Adrenal gland (tissue), 12 donors: ENCODE data around the gene EPSTI1. TPM values are rescaled to one million over a fixed set of nuclear protein-coding genes. Genes with fewer than 3 reads are reported as not detected.

Source experiments
- DNase-seq, 7 donors: peaks; one replicate each; pipeline ENCODE4 v3.0.0-alpha.2; 2019 to 2020
- H3K27ac ChIP-seq, 5 donors: fragments of 200-600 bp; sonication (generic) in 4 of 5; 1 replicate in 3 of 5; 2 replicates in 2 of 5; pipeline versions ENCODE4 v1.5.1 to v1.8.0; 2016 to 2020; ENCODE audit warnings: mild to moderate bottlenecking in 1 of 5
- H3K27me3 ChIP-seq: fragments of 200-600 bp; 2 replicates; pipeline ENCODE4 v1.8.0; 2021
- H3K36me3 ChIP-seq, 2 donors: fragments of 200-600 bp; replicated peaks in 1 of 2; 1 replicate in 1 of 2; 2 replicates in 1 of 2; pipeline versions ENCODE4 v1.5.1 to v1.8.0; 2018 to 2022
- H3K4me1 ChIP-seq, 2 donors: fragments of 200-600 bp; replicated peaks in 1 of 2; 1 replicate in 1 of 2; 2 replicates in 1 of 2; pipeline versions ENCODE4 v1.5.1 to v1.8.0; 2018 to 2021
- H3K4me3 ChIP-seq, 4 donors: fragments of 200-600 bp; sonication (generic) in 3 of 4; one replicate each; pipeline ENCODE4 v1.5.1; 2016 to 2018
- H3K9me3 ChIP-seq, 3 donors: fragments of 200-600 bp; sonication (generic) in 1 of 3; replicated peaks in 1 of 3; 1 replicate in 2 of 3; 2 replicates in 1 of 3; pipeline versions ENCODE4 v1.5.1 to v1.8.0; 2016 to 2021
- POLR2A ChIP-seq, 2 donors: fragments of 450-650 bp; IDR thresholded peaks; one replicate each; pipeline ENCODE4 v1.6.1; 2017; ENCODE audit warnings: antibody characterized with exemption in 2 of 2, mild to moderate bottlenecking in 2 of 2, moderate library complexity in 1 of 2
- WGBS, 4 donors: extraction: QIAGEN DNeasy Blood & Tissue Kit in 2 of 4; methylation state at CpG; one replicate each; pipeline versions ENCODE4 v1.1.5 to v1.1.7; 2013 to 2017; 5-methylcytosine and 5-hydroxymethylcytosine counted together
- intact Hi-C, 2 donors: fragments of 100-400 bp; cut with DNase I; formaldehyde crosslinking; loops; one replicate each; pipeline versions ENCODE4 v1.14.1 to v1.15.0; 2022 to 2023
- polyA plus RNA-seq, 3 donors: library from polyadenylated mRNA; stranded (reverse); fragments of 200-250 nt in 2 of 3; fragments of 350-450 nt in 1 of 3; fragmentation: Illumina TruSeq in 1 of 3; extraction: RNeasy Lipid Tissue Mini Kit (QIAGEN cat#74804) in 1 of 3; gene quantifications; one replicate each; pipeline ENCODE4 v1.2.3, GENCODE V29; 2013 to 2014
- total RNA-seq, 9 donors: library from RNA; depleted of rRNA in 4 of 9; stranded (reverse); fragments of >200 nt in 4 of 9; fragments of 120-200 nt in 1 of 9; fragmentation: NEBNext Ultra II Directional in 1 of 9; extraction: Animal tissue kit (Norgen Biotek cat#: 25700) in 1 of 9; gene quantifications; one replicate each; pipeline versions ENCODE4 v1.1.0 to v1.2.4, GENCODE V29; 2013 to 2023
- TF ChIP-seq, protein P1 (sequence below), 6 experiments: fragments of 450-650 bp in 4 of 6; fragments of 200-600 bp in 2 of 6; sonication (generic) in 1 of 6; IDR thresholded peaks; 1 replicate in 5 of 6; 2 replicates in 1 of 6; pipeline versions ENCODE4 v1.5.1 to v1.8.0; 2016 to 2021; ENCODE audit warnings: antibody characterized with exemption in 6 of 6, mild to moderate bottlenecking in 2 of 6, moderate library complexity in 1 of 6
- donor health status: healthy with polysubstance abuse.
- donor health status: Bipolar disorder and iron deficiency.
- donor health status: DM: yes; HTN: yes; CAD: no.
- donor health status: DM: no; HTN: no; CAD: no.
- donor health status: DM: no; HTN: no; CAD: no.
- donor health status: DM: yes; HTN: yes; CAD: no.

Gene EPSTI1
- total and polyA plus RNA-seq, 12 donors: 6.8 to 36.3 (median 10.2) TPM

DNA sequence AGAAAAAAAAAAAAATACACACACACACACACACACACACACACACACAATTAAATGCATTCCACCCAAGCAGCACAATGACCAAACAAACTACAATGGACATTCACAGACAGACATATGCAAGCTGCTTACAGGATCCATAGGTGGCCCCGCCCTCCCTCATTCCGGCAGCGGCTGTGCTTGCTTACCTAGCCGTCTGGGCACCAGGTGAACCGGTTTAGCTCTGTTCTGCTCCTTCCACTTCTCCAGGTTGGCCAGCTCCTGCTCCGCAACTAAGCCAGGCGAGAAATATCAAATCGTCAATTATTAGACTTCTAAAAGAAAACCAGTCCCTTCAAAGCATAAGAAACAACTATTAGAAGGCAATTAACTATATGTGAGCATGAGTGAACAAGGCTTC lies 23.1 kb downstream of the EPSTI1 start:
- TF ChIP-seq, protein P1, sequence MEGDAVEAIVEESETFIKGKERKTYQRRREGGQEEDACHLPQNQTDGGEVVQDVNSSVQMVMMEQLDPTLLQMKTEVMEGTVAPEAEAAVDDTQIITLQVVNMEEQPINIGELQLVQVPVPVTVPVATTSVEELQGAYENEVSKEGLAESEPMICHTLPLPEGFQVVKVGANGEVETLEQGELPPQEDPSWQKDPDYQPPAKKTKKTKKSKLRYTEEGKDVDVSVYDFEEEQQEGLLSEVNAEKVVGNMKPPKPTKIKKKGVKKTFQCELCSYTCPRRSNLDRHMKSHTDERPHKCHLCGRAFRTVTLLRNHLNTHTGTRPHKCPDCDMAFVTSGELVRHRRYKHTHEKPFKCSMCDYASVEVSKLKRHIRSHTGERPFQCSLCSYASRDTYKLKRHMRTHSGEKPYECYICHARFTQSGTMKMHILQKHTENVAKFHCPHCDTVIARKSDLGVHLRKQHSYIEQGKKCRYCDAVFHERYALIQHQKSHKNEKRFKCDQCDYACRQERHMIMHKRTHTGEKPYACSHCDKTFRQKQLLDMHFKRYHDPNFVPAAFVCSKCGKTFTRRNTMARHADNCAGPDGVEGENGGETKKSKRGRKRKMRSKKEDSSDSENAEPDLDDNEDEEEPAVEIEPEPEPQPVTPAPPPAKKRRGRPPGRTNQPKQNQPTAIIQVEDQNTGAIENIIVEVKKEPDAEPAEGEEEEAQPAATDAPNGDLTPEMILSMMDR (IDR thresholded peaks at IDR 0.05): no peak
- no peak for TF ChIP-seq POLR2A (IDR thresholded peaks at IDR 0.05)
- Histone ChIP-seq H3K4me3 (no peak overlapping the region), H3K4me1 (peaks cover 0 to 15% of the 10 kb centered on the region in 2 donors), H3K27ac (no peak overlapping the region), H3K9me3 (no peaks in the 10 kb centered on the region), H3K36me3 (peaks cover 0 to under 1% of the 10 kb centered on the region in 2 donors), H3K27me3 (no peaks in the 10 kb centered on the region)
- DNase-seq: no peak
- intact Hi-C loops: no loop called here
- 92% methylated on average over 8 of the region's 8 CpGs for WGBS, 4 donors

DNA sequence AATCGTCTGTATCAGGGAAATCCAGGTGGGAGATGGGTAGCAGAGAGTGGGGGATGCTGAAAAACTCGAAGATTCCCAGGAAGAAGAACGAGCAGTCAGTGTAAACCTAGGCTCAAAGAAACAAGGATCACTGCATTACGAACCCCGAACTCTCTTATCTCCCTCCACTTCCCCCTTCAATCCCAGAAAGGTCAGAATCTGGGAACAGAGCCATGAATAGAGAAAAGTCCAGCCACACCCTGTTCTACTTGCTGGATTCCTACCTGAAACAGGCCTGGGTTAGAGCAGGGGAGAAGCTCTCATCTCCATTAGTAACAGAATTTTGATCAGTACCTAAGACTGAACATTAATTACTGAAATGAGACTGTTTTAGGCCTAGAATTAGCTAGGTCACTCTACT lies 24.4 kb downstream of the EPSTI1 start:
- Histone ChIP-seq H3K27ac (peak overlapping the region in 2 of 5 donors; percentile 36 to 46), H3K4me1 (peaks cover 0 to 15% of the 10 kb centered on the region in 2 donors), H3K9me3 (no peaks in the 10 kb centered on the region), H3K27me3 (no peaks in the 10 kb centered on the region), H3K36me3 (peaks cover 0 to 11% of the 10 kb centered on the region in 2 donors), H3K4me3 (no peak overlapping the region)
- DNase-seq: peak in 1 of 7 donors; percentile 21
- TF ChIP-seq, protein P1 (IDR thresholded peaks at IDR 0.05): no peak
- TF ChIP-seq POLR2A (IDR thresholded peaks at IDR 0.05): no peak
- intact Hi-C loops: no loop called here
- WGBS, 4 donors: 46 to 62% (median 56%) methylated on average over 5 of the region's 5 CpGs

DNA sequence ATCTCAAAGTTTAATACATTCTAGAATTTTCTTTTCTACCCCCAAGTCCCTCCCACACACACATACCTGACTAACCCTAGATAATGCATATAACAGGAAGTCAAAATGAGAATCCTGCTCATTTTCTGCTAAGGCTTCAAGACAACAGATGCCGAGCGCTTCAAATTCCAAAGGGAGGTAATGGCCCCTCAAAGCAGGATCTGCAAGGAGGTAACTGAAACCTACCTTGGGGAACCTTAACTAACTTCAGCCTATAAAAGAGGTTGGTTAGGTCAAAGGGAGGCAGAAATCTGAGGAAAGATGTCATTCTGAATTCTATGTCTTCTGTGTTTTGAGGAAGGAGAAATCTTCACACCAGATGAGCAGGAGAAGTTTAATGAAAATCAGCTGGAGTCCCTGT lies 26.8 kb downstream of the EPSTI1 start:
- H3K9me3 ChIP-seq: no peaks in the 10 kb centered on the region
- 43 to 97% (median 64%) methylated on average over 2 of the region's 2 CpGs for WGBS, 4 donors
- peaks cover 0 to 20% of the 10 kb centered on the region in 2 donors for H3K36me3 ChIP-seq
- DNase-seq: no peak
- H3K27me3 ChIP-seq: no peaks in the 10 kb centered on the region
- no peak overlapping the region for H3K4me3 ChIP-seq
- no peak overlapping the region for H3K27ac ChIP-seq
- H3K4me1 ChIP-seq: peaks cover 0 to 15% of the 10 kb centered on the region in 2 donors
- intact Hi-C loops: no loop called here
- TF ChIP-seq POLR2A (IDR thresholded peaks at IDR 0.05): no peak
- TF ChIP-seq, protein P1 (IDR thresholded peaks at IDR 0.05): no peak

DNA sequence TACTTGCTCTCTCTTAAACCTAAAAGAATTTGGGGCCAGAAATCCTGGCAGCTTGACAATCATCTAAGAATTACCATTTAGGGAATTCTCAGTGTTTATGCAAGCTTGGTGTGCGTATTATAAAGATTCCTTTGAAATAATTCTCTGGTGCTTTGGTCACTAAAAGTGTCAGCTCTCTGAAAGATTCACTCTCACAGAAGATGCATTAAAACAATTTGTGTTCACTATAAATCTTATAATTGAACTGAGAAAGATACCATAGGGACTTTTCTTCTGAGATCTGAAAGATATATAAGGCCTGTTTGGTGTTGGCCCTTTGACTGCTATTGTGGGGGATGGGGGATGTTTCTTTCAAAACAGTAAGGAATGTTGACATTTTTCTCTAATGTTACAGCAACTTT lies 27.3 kb downstream of the EPSTI1 start:
- Histone ChIP-seq H3K27ac (no peak overlapping the region), H3K36me3 (peaks cover 0 to 22% of the 10 kb centered on the region in 2 donors), H3K27me3 (no peaks in the 10 kb centered on the region), H3K4me3 (no peak overlapping the region), H3K4me1 (peaks cover 0 to 14% of the 10 kb centered on the region in 2 donors), H3K9me3 (no peaks in the 10 kb centered on the region)
- no peak for DNase-seq
- 85 to 98% (median 92%) methylated on average over 1 of the region's 1 CpG for WGBS, 4 donors
- intact Hi-C loops: no loop called here
- TF ChIP-seq, protein P1 (IDR thresholded peaks at IDR 0.05): no peak
- no peak for TF ChIP-seq POLR2A (IDR thresholded peaks at IDR 0.05)
